Islet of Langerhans (tissue), 1 donor: Measurements from ENCODE around the gene NMBR.
"Not testable (repeated sequence)": the region's sequence is repeated elsewhere in the genome, so short reads cannot be mapped to it uniquely, and the experiment has no call there.

ENCODE experiments used
- FAIRE-seq: peaks from one replicate; lab custom pipeline; 2011; peaks lifted over from hg19 to GRCh38; lab: Jason Lieb, UNC

Gene NMBR

DNA sequence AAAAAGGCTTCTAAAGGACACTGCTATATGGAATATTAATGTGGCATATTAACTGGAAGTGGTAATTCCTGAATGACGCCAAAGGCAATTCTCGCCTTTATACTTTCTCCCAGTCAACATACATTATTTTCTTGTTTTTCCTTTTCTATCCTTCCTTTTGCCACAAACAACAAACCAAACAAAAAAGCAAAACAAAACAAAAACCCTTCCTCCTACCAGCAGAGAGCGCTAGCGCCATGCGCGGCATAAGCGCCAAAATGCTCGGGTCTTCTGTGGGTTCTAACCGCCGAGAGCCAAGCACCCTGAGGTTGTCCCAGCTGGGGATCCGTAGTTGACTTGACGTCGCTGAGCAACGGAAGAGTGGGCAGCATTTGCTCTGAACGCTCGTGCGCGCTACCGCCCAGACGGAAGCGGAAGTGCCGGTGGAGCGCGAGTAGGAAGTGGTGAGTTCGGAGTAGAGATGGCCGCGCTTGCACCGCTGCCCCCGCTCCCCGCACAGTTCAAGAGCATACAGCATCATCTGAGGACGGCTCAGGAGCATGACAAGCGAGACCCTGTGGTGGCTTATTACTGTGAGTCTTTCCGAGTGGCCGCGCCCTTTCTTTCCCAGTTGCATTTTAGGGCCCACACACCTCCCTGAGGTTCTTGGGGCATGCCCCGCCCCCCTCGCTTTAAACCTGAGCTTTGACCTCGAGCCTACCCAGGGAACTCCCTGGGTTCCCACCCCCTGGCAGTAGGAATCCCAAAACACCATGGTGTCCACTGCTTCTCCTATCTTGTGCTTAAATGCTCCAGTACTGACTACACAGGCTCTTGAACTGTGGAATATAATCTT is at the start of gene NMBR, which contains the start of gene VTA1:
Gene NMBR, minus strand, starts transcription at position 295 of the 835 bp plus-strand sequence. CDS start 58,464 bp downstream, outside the sequence.
Gene VTA1, plus strand, starts transcription at position 436 of the 835 bp plus-strand sequence. Its CDS starts 25 bp downstream, at position 461.
- no peak for FAIRE-seq

DNA sequence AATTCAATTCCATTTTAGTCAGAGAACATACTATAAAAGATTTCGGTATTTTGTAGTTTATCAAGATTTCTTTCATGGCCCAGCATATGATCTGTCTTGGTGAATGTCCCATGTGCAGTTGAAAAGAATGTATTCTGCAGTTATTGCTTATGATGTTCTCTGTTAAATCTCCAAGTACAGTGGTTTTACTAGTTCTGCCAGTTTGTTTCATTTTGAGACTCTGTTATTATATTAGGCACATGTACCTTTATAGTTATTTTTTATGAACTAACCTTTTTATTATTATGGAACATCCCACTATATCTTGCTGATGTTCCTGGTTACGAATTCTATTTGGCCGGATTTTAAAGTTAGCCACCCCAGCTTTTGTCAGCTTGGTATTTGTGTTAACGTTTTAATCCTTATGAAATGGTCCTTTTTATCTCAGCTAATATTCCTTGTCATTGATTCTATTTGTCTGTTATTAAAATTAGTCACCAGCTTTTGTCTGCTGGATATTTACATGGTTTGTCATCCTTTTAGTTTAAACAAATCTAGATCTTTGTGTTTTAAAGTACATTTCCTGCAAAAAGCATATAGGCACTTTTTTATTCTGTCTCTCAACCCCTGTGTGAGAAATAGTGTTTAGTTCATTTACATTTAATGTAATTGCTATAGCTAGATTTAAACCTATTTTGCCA is 49.1 kb upstream of the NMBR start:
- no peak for FAIRE-seq

DNA sequence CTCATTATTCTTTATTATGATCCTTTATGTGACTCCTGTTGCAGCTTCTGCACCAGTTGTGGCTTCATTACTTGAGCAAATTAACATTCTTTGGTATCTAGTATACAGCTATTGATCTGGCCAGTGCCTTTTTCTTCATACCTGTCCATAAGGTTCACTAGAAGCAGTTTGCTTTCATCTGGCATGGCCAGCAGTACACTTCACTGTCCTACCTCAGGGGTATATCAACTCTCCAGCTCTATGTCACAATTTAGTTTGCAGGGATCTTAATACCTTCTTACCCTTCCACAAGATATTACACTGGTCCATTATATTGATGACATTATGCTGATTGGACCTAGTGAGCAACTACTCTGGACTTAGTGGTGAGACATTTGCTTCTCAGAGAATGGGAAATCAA is 46.7 kb upstream of the NMBR start:
- FAIRE-seq = no peak

DNA sequence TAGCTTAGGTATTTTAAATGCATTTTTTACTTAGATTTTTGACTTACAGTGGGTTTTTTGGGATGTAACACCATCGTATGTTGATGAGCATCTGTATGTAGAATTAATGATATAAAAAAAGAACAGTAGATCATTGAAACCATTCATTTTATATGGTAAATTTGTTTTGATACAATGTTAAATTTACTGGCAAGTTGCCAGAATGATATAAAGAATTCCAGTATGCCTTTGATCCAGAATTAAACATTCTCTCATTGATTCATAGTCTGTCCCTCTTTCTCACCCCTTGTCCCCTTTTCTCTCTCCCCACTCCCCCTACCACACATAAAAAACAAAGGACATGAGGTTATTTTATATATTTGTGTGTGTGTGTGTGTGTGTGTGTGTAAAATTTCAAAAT is 45.4 kb upstream of the NMBR start:
- no peak for FAIRE-seq

DNA sequence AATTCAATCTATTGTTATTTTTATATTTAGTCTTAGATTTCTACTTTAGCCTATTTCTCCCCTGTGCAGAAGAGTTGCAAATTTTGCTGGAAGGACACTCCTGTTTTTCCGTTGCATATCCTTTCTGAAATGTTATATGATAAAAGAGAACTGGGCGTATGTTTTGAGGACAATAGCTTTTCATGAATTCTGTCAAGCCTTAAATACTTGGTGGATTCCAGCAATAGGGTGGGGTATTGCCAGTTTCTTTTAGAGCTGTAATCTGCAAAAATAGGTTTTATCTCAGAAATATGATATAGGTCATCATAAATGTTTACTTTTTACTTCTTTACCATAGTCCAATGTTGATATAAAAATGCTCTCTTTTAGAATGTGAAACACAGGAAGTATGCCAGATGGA is 42.1 kb upstream of the NMBR start:
- FAIRE-seq = no peak

DNA sequence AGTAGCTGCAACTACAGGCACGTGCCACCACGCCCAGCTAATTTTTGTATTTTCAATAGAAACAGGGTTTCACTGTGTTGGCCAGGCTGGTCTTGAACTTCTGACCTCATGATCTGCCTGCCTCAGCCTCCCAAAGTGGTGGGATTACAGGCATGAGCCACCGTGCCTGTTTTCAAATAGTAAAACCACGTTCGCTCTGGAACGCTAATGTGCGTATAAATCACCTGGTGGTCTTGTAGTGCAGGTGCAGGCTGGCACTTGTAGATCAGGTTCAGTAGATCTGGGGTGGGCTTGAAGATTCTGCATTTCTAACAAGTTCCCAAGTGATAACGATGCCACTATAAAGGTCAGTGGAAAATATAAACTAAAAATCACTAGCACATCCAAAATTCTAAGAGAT is 41.4 kb upstream of the NMBR start:
- FAIRE-seq = not testable (repeated sequence)

DNA sequence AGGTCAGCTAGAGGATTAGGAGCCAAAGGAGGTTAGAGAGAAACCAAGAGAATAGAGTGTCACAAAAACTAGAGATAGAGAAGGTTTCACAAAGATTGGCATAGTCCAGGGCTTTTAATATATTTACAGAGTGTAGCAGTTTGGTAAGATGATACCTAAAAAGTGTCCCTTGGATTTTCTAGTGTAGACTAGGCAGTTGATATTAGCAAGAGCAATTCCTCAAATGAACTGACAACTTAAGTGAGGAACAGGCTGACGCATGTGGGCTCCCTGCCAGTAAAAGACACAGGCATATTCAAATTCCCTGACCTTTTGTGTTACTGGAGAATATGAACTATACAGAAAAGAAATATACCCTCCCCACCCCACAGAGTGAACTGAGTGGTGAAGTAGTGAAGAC is 40.3 kb upstream of the NMBR start:
- FAIRE-seq = peak; percentile 85

DNA sequence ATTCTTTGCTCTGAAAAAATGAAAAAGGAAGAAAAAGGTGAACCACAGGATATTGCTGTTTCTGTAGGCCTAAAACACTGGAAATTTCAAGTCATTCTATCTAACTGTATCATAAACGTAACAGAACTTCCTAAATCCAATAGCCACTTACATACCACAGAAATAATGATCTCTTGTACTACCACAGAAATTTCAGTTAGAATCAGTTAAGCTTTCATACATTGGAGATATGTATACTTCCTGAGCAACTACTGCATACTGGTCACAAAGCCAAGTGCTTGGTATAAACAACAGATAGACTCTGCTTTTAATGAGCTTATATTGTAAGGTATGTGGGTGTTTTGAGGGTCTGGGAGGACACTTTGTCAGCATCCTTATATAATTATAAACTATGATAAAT is 38.7 kb upstream of the NMBR start:
- FAIRE-seq = no peak

DNA sequence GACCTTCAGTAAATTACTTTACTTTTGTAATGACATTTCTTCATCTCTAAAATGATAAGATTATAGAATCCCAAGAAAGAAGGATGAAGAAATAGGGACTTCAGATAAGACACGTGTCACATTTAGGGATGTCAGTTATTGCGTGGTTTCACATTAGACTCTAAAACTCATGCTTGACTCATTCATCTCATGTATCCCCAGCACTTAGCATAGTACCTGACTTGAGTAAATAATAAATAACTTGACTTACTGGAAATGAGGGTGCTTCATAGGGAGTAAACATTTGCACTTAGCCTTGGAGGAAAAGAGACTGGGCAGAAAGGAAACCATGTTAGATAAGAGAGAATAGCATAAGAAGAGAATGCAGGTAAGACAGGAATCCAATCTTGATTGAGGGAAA is 37.4 kb upstream of the NMBR start:
- no peak for FAIRE-seq

DNA sequence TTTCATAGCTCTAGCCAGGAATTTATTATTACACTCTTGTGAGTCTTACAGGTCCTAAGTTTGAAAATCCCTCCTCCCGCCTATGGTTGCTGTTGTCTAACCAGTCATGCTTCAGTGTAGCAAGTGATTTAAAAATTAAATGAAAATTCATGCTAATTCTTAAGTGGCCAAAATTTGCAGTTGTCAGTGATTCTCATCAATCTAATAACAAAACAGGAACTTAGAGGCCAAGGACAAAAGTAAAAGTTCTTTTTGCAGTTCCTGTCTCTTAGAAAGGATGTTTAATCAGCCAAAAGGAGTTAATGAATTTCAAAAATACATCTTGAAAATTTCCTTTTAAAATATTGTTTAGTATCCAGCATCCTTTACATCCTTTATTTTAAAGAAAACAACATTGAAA is 36.4 kb upstream of the NMBR start:
- peak; percentile 58 for FAIRE-seq

DNA sequence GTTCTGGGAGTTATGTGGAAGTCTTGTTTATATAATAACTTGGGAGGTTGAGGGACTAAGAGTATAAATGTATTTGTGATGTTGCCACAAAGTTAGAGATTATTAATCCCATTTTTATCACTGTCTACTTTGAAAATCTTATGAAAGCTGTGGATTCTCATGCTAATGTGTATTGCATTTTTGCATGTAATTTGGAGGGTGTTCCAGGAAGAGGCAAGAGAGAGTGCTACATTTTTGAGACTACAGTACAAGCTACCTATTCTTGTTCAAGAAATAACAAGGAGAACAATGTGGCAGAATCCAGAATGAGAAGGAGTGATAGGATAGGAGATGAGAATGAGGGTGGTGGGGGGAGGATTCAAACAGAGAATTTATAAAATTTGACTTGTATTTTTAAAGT is 35.1 kb upstream of the NMBR start:
- FAIRE-seq = no peak

DNA sequence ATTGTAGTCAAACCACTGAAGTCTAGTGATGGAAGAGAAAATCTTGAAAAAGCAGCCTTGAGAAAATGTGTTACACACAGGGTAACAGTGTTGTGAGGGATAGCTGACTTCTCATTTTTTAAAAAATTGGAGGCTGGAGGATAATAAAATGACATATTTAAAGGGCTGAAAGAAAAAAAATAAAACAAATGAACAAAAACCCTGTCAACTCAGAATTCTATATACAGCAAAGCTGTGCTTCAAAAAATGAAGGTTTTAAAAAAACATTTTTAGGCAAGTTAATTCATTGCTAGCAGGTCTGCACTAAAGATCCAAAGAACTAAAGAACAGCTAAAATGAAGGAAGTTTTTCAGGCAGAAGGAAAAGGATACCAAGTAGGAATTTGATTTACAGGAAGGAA is 31.2 kb upstream of the NMBR start:
- FAIRE-seq = peak; percentile 86

DNA sequence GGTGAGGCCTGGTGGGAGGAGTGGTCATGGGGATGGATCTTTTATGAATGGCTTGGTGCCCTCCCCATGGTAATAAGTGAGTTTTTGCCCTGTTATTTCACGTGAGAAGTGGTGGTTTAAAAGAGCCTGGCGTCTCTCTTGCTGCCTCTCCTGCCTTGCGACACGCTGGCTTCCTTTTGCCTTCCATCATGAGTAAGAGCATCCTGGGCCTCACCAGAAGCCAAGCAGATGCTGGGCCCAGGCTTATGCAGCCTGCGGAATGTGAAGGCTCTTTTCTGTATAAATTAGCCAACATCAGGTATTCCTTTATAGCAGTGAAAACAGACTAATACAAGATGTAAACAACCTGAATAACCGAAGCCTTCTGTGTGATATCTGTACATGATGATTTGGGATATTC is 27.8 kb upstream of the NMBR start:
- no peak for FAIRE-seq

DNA sequence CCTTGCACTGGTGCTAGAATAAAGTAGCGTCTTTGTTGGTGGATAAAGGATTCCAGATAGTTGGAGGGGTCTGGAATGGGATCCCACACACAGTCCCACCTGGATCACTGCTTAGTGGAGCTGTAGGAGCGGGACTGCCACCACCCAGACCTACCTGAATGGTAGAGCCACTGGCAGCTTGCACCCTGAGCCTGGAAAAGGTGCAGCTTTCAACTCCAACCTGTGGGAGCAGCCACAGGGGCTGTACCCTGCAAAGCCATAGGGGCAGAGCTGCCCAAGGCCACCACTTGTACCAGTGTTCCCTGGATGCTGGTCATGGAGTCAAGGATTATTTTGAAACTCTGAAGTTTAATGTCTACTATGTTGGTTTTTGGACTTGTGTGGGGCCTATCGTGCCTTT is 27.1 kb upstream of the NMBR start:
- FAIRE-seq = no peak

DNA sequence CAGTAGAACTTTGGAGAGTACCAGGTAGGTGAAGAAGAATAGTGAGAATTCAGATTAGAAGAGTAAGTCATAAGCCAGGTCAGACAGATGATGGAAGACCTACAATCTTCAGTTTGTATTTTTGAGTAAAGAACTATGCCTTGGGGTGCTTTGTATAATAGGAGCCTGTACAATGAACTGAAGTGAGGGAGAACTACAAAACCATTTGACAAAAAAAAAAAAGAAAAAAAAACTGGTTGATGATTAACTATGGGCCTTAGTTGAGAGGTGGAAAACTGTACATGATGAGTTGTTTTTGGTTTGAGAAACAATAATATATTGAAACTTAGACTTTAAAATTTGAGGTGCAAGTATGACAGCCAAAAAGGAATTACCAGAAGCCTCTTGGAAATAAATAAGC is 25.8 kb upstream of the NMBR start:
- FAIRE-seq = no peak

DNA sequence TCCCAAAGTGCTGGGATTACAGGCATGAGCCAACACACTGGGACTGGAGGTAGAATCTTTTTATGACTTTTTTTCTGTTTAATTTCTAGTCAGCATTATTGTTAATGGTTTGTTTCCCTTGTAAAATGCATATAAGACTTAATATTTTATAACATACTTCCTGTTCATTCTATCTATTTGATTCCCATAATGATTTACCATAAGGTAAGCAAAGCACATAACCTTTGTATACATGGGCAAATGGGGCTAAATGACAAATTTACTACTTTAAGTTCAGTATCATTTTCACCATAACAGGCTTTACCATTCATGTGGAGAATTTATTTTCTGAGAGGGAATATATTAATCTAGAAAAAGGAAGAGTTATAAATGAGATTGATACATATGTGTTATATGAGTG is 24.4 kb upstream of the NMBR start:
- FAIRE-seq = no peak

DNA sequence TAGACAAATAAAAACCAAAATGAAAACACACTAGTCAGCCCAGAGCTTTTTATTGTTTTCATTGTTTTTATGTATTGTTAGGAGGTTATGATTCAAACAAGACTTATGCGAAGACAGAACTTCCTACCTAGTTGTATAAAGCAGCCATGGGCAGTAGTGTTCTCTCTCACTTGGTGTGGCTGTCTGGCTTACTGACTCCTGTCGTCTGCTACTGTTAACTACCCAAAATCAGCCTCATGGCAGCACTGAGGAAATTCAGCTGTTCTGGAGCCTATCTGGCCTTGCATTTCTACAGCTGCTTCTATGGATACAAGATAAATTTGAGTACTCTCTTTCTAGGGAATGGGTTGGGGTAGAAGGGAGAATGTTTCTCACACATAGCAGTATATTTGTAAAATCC is 20.6 kb upstream of the NMBR start:
- no peak for FAIRE-seq

DNA sequence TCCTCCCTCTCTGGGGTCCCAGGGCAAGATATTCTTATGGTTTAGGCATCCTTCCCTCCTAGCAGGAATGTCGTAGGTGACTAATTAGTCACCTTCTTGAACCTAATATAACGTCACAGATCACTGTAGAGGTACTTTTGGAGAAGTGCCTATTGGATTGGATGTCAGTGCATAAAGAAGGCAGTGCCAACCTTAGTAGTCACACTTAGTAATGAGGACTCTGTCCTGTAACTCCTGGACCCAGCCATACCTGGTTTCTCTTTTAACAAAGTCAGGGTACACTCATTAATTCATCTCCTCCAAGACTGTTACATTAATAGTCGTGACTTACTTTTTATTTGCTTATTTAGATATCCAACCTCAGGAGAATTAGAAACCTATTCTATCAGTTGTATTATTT is 20.1 kb upstream of the NMBR start:
- FAIRE-seq = no peak

DNA sequence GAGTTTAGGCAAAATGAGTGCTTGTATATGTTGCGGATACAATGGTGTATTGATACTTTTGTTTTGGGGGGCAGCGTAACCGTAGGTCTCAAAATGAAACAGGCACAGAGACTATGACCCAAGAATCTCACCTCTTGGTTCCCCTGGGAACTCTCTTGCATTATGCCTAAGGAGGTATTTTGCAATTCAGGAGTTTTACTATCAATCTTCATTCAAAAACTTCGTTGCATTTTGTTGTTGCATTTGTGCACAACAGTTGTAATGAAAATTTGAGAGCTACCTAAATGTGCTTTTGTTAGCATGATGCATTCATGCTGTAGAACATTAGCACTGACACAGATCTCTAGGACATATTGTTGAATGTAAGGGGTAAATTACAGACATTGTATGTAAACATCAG is 18.3 kb upstream of the NMBR start:
- no peak for FAIRE-seq

DNA sequence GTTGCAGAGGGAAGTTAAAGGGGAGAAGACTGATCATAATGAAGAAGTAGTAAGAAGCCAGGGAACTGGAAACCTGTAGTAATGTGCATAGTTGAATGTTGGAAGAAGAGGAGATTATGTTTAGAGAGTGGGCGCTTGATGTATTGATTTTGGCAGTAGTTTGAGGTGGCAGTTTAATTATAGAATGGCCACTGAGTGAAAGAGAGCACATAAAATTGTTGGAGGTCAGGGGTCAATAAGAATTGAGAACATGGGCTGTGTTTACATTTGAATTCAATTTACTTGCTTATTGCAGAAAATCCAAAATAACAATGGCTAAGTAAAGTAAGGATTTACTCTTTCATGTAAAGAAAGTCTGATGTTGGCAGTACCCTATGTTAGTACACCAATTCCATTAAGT is 15.9 kb upstream of the NMBR start:
- no peak for FAIRE-seq

DNA sequence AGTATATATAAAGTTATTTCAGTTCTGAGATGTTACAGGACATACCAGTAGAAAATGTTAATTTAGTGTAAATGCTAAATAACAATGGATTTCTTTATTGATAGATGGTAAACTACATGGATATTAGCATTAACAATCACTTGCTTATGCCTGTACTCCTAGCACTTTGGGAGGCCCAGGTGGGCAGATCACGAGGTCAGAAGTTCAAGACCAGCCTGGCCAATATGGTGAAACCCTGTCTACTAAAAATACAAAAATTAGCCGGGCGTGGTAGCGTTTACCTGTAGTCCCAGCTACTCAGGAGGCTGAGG is 9.8 kb upstream of the NMBR start:
- not testable (repeated sequence) for FAIRE-seq

DNA sequence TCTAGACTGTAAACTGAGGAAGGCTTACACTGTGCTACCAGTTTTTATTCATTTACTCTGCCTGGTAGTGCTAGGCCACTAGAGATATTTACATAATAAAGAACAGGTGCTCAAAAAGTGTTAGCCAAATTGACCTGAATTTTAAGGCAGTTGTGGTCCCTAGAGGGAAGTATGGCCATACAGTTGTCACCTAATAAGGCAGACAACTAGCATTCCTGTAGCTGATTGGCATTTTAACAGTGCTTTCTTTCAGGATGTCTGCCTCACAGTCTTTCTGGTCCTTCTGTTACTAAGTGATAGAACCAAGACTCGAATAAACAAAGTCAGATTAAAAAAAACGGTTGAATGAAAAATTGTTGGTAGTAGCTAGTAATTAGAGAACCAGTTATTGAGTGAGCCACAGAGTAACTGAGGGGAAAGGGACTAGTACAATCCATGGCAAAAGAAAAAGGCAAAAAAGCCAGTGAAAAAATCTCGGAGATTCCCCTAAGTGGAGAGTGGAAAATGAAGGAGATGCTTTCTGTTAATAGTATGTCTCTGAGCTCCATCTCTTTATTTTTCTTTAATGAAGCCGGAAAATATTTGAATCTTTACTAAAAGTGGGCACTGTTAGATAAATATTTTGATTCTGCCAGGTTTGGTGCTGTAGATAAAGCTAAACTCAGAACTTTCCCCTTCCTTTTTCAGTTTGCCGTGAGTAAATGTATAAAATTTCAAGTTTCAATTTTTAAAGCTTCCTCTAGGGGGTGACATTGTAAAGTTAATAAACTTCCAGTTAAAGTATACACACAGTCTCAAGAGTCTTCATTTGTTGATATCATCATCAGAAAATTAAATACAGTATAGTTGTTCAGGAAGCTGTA is 9.2 kb upstream of the NMBR start:
- FAIRE-seq = peak; percentile 100

DNA sequence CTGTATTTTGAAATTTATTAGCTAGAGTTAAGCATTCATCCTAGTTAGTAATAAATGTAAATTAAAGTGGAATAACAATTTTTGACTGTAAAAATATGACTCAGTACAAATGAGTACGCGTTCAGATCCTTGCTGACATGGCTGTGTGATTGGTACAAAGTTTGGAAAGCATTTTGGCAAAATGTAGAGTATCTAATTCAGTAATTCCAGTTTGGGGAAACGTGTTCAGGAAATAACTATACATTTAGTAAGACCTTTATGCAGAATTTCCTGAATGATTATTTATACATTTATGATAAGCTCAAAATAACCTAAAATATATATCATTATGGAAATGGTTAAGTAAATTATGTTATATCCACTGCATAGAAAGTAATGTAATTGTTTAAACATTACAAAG is 8.2 kb upstream of the NMBR start:
- no peak for FAIRE-seq
